Measurements from ENCODE around the gene SLC39A9.

SLC39A9 gene

GRCh38 chr14:69505338-69506240 is 107.1 kb downstream of the SLC39A9 start:
- DNase-seq = no peak

- DNase-seq = no peak
These were observed 107.7 kb downstream of the SLC39A9 start for GRCh38 chr14:69506241-69506595.
